Measurements from ENCODE around the gene SGCD.

The SGCD gene

DNA sequence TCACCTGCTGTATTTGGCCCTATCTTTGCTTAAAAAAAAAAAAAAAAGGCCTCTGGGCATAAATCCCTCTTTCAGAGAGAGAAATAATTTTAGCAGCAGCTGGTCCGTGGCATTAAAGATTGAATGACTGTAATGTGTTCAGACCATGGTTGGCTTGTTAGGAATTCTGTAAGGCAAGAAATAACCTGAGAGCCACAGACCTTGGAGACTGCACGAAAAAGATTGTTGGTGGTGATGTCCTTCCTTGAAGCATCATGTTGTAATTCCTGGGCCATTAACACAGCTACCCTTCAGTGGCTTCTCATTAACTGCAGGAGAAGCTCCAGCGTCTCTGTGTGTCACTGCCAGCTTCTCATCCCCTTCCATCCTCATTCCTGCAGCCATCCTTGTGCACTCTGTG is 79.0 kb downstream of the SGCD start:
- no peak for DNase-seq

- DNase-seq = no peak
These were observed 80.3 kb downstream of the SGCD start for GRCh38 chr5:156407251-156407650.

DNA sequence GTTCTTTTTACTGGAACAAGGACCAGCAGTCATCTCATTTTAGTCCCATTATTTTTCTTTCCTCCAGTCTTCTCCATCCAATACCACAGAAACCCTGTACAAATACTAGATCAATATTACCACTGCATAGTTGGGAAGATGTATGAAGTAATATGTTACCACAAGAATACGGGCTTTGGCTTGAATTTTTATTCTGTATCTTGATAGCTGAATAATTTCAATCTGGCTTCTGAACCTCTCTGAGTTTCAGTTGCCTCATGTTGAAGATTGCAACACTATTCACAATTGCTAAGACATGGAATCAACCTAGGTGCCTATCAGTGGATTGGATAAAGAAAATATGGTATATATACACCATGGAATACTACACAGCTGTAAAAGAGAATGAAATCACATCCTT is 82.9 kb downstream of the SGCD start:
- DNase-seq = no peak

DNA sequence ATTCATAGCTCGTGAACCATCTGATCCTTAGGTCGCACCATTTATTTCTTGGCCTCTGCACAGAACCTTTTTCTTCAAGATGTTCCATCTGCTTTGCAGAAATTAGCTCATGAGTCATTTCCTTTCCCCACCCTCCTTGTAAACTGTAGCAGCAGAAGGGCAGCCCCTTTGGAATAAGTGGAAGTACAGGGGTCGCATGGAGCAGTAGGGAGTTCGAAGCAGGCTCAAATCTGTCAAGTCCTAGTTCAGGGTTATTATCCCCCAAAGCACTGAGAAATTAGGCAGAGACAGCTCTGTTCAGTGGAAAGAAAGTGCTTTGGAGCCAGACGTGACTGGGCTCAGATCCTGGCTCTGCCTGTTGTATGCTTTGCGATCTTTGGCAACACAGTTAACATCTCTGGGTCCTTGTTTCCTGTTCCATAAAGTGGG is 84.2 kb downstream of the SGCD start:
- no peak for DNase-seq

GRCh38 chr5:156411957-156412356 is 85.0 kb downstream of the SGCD start:
- DNase-seq = no peak

DNA sequence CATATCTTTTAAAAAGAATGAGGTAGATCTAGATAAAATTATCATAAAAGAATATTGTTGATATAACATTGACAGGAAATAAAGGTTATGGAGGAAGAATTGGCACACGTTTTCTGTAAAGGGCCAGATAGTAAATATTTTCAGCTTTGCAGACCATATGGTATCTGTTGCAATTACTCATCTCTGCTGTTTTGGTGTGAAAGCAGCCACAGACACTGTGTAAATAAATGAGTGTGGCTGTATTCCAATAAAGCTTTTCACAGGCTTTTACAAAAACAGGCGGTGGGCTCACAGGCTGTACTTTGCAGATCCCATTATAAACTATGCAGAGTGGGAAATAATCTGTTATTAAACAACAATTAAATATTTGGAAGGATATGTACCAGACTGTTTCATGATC is 87.4 kb downstream of the SGCD start:
- DNase-seq = no peak

DNA sequence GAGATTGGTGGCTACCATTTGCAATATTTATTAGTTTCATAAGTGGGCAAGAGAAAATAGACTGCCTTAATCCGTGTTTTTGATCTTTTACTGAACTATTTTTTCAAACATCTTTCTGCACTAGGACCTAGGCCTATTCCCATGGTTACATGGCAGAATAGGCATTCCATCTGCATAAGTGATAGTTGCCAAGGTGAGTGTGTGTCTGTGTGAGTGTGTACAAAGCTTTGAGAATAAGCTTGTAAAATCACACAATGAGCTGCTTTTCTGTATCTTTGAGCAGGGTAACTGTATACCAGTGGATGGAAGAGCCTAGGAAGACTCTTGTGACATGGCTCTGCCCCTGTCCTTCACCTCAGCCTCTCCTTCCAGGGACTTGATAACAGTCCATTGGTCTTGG is 92.7 kb downstream of the SGCD start:
- no peak for DNase-seq

DNA sequence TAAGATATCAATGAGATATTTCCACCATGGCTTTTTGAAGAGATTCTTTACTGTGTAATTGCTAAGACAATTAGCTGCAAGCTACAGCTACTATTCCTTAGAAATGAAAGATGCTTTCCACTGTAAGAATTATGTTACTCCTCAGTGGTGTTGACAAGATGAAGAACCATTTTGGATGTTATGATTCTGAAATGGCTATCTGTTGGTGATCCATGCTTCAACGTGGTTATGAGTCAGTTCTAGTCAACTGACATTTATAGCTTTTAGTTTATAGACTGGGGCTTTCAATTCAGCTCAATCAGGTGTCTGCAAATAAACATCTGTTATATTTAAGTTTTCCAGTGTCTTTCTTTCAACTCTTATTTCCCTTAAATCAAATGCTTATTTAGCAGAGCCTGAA is 93.7 kb downstream of the SGCD start:
- no peak for DNase-seq

DNA sequence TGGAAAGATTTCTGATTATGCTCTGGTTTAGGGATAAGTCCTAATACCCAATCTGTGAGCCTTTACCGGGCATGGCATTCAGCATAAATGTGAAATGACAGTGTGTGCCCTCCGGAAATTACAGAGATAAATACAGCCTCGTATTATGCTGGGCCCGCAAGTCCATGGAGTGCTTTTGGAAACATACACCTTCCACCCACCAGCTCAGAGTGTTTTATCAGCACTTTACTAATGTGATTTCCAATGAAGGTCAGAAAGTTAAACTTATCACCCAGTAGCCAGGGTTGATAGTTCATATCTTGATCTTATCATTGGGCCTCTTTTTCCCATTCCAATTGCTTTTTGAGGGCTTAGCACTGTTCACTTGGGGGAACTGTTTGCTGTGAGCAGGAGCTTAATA is 94.8 kb downstream of the SGCD start:
- DNase-seq = no peak

GRCh38 chr5:156423597-156423996 is 96.6 kb downstream of the SGCD start:
- no peak for DNase-seq

DNA sequence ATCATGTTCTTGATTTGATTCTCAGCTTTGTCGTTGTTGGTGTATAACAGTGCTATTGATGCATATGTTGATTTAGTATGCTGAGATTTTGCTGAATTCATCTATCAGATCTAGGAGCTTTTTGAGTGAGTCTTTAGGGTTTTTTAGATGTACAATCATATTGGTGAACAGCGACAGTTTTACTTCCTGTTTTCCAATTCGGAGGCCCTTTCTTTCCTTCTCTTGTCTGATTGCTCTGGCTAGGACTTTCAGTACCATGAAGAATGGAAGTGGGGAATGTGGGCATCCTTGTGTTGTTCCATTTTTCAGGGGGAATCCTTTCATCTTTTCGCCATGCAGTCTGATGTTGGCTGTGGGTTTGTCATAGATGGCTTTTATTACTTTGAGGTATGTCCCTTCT is 100.4 kb downstream of the SGCD start:
- DNase-seq = no peak

GRCh38 chr5:156431956-156432829 is 105.2 kb downstream of the SGCD start:
- no peak for DNase-seq

DNA sequence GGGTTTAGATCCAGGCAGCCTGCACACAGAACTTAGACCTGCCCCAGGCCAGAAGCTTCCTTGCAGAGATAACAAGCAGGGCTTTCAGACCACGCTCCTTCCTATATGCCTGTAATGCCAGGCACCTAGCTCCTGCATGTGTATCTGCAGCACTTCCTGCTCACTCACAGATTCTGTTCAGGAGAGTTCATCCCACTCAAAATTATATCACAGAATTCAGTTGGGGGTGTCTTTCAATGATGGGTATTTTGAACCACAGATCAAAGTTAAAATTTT is 105.8 kb downstream of the SGCD start:
- DNase-seq = no peak

GRCh38 chr5:156434471-156434870 is 107.5 kb downstream of the SGCD start:
- no peak for DNase-seq

DNA sequence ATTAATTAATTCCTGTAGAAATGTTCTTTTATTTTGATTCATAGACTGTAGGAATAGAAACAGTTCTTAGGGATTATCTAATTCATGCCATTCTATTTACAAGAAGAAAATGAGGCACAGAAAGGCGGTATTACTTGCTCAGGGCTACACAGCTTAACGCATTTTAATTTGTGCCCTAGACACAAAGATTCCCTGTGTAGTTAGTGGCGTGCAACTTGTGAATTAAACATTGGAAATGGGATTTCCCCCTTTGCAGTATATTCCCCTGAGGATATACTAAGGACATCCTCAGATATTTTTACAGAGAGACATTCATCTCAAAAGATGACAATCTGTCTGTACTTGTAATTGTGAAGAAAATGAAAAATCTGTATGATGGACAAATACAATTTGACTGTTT is 108.1 kb downstream of the SGCD start:
- no peak for DNase-seq

- DNase-seq = no peak
These were observed 111.1 kb downstream of the SGCD start for GRCh38 chr5:156438076-156438475.

DNA sequence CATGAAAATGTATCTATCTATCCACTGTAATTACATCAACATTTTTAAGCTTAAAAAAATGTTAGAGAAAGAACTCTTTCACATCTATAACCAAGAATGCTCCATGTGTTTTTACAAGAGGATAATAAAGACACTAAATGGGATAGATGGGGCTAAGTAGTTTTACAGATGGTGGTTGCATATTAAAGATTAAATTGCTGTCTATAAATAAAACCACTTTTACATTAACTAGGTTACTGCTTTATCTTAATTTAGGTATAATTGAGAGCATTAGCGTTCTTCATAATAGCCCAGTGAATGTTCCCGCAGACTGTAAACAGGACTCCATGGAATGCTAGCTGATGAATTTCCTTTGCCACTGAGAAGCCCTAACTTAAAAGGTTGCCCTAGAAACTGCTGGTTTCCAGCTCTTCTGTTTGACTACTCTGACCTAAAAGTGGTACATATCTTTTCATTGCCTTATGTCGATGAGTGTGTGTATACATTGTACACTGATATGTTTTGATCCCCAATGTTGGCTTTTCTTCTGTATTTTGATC is 117.9 kb downstream of the SGCD start:
- DNase-seq = no peak

GRCh38 chr5:156446526-156446925 is 119.6 kb downstream of the SGCD start:
- no peak for DNase-seq

DNA sequence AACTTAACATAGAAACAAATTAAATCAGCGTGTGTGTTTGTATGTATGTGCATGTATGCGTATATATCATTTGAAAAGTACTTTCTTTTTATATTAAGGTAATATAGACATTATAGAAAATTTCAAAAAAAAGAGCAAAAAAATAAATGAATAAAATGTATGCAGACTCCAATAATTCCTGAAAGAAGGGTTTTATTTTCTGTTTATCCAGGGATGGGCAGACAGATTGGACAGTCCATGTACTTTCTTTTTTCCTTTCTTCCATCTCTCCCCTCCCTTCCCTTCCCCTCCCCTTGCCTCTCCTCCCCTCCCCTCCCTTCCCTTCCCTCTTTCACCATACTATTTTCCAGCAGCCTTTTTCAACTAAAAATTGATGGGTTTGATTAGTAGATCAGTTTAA is 123.8 kb downstream of the SGCD start:
- no peak for DNase-seq

GRCh38 chr5:156451505-156451904 is 124.5 kb downstream of the SGCD start:
- no peak for DNase-seq

DNA sequence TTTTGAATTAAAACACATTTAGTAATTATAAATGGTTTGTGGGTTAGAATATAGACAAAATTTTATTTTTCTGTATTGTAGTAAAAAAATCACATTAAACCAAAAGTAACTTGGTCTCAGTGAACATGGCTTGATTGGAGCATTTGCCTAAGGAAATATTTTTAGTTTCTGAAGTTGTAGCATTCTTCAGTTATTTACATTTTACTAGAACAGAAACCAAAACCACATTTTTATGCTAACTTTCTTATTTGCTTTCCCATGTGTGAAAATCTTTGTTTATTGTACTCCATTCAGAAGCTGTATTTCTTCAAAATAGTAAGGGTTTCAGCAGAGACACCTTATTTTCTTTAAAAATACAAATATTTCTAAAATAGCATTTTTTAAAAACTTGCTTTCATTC is 129.9 kb downstream of the SGCD start:
- no peak for DNase-seq

GRCh38 chr5:156459812-156460385 is 132.9 kb downstream of the SGCD start:
- DNase-seq = no peak

GRCh38 chr5:156460471-156460870 is 133.5 kb downstream of the SGCD start:
- DNase-seq = no peak

GRCh38 chr5:156466871-156467270 is 139.9 kb downstream of the SGCD start:
- DNase-seq = no peak

- DNase-seq = no peak
These were observed 142.7 kb downstream of the SGCD start for GRCh38 chr5:156469636-156470035.

Data from activated CD4-positive, alpha-beta T cell treated with anti-CD3 and anti-CD28 coated beads, Interleukin-2, amount 50 U/mL, for 4 hours (primary cell).